ENCODE data around the gene ACTN1. TPM values are rescaled to one million over a fixed set of nuclear protein-coding genes. Genes with fewer than 3 reads are reported as not detected.

Gene ACTN1
- total and polyA plus RNA-seq, 8 donors = 24.4 to 133 (median 49.0) TPM

DNA sequence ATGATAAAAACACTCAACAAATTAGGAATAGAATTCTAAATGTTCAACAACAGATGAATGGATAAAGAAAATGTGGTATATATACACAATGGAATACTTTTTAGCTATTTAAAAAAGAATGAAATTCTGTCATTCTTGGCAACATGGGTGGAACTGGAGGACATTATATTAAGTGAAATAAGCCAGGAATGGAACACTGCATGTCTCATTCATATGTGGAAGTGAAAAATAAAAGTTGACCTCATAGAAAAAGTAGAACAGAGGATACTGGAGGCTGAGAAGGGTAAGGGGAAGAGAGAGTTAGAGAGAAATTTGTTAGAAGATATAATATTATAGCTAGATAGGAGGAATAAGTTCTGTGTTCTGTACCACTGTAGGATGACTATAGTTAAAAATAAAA is 150.4 kb downstream of the ACTN1 start:
- Histone ChIP-seq H3K27ac (no peak overlapping the region), H3K27me3 (no peaks in the 10 kb centered on the region), H3K4me1 (peaks cover 0 to 4% (median 0%) of the 10 kb centered on the region in 3 donors), H3K9me3 (no peaks in the 10 kb centered on the region), H3K36me3 (no peaks in the 10 kb centered on the region), H3K4me3 (no peak overlapping the region)
- intact Hi-C loops (cut with DNase I) = loop anchor here in 1 of 3 donors (10.0 kb wide), 1 partner anchor 904 kb away; no protein-coding TSS in a partner anchor
- no peak for DNase-seq
- no peak for FAIRE-seq
- ATAC-seq = no peak
- TF ChIP-seq, protein P1, sequence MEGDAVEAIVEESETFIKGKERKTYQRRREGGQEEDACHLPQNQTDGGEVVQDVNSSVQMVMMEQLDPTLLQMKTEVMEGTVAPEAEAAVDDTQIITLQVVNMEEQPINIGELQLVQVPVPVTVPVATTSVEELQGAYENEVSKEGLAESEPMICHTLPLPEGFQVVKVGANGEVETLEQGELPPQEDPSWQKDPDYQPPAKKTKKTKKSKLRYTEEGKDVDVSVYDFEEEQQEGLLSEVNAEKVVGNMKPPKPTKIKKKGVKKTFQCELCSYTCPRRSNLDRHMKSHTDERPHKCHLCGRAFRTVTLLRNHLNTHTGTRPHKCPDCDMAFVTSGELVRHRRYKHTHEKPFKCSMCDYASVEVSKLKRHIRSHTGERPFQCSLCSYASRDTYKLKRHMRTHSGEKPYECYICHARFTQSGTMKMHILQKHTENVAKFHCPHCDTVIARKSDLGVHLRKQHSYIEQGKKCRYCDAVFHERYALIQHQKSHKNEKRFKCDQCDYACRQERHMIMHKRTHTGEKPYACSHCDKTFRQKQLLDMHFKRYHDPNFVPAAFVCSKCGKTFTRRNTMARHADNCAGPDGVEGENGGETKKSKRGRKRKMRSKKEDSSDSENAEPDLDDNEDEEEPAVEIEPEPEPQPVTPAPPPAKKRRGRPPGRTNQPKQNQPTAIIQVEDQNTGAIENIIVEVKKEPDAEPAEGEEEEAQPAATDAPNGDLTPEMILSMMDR (IDR thresholded peaks at IDR 0.05) = no peak

DNA sequence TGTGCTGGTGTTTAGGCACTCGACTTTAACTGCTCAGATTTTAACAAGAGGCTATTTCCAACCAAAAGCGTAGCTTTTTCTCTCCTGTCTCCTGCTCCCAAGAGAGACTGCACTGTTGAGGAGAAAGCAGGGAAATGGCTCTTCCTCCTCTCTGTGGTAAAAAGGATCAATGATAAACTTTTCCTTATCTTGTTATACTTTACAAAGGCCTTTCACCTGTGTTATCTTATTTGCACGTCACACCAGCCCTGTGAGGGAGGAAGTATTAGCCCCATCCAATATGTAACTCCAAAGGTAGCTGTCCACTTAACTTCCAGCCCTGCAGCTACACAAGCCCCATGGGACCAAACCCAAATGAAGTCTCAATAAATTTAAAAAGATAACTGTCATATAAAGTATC is 153.4 kb downstream of the ACTN1 start:
- Histone ChIP-seq H3K27ac (peak overlapping the region in 1 of 4 donors; percentile 28), H3K4me1 (peaks cover 0 to 4% (median 0%) of the 10 kb centered on the region in 3 donors), H3K27me3 (no peaks in the 10 kb centered on the region), H3K4me3 (no peak overlapping the region), H3K36me3 (no peaks in the 10 kb centered on the region), H3K9me3 (no peaks in the 10 kb centered on the region)
- WGBS, 2 donors = 57 to 59% methylated on average over 3 of the region's 3 CpGs
- peak in 2 of 4 donors; percentile 8 to 12 for ATAC-seq
- no peak for DNase-seq
- TF ChIP-seq, protein P1 (IDR thresholded peaks at IDR 0.05) = no peak
- intact Hi-C loops (cut with DNase I) = loop anchor here in 1 of 3 donors (10.0 kb wide), 1 partner anchor 901 kb away; no protein-coding TSS in a partner anchor
- FAIRE-seq = no peak

DNA sequence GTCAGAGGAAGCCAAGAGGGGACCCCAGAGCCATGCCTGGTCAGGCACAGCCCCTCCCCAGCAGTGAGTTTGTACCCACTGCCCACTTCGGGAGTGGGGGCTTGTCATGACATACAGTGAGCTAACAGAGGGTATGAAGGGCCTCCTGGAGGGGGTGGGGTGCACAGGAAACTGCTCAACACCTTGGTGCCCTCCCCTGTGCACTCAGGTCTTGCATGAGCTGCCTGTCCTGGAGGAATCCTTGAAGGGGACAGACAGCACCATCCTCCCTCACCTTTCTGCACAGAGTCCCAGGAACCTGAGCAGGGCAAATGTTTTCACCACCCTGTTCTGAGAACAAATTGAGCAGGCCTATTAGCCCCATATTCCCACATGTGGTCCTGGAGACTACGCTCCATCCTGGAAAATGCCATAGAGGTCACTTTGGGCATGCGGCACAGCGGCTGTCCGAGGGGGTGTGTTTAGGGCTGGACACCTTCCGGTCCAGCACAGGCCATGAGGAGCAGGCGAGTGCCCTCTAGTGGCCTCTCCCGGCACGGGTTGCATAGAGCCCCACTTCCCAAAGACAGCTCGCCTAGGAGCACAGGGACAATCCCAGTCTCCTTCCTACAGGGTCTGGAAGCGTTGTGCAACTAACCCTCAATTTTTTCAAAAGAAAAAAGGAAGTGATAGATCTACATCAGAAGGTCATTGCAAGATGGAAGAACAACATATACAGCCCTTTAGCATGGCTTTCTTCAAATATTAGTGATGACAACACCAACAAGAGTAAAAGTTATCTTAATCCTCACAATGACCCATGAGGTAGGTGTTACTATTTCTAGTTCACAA is 154.4 kb downstream of the ACTN1 start:
- 32 to 38% methylated on average over 11 of the region's 11 CpGs for WGBS, 2 donors

DNA sequence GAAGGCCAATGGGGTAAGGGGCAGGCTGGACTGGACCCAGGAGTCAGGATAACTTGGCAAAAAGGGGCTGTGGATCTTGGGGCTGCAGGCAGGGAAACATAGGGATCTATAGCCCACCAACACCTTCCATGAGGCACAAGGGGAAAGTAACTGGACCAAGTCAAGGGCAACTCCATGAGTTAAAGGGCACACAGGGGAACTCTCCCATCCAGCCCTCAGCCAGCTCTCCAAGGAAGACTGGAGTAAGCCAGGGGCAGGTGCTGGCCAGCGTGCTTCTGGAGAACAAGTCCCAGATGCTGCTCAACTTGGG is 154.9 kb downstream of the ACTN1 start:
- 98 to 100% methylated on average over 1 of the region's 1 CpG for WGBS, 2 donors
- ATAC-seq (no peak), FAIRE-seq (no peak), DNase-seq (no peak)
- Histone ChIP-seq H3K36me3 (no peaks in the 10 kb centered on the region), H3K4me3 (no peak overlapping the region), H3K4me1 (peaks cover 0 to 4% (median 0%) of the 10 kb centered on the region in 3 donors), H3K9me3 (no peaks in the 10 kb centered on the region), H3K27ac (no peak overlapping the region), H3K27me3 (no peaks in the 10 kb centered on the region)
- intact Hi-C loops (cut with DNase I) = loop anchor here in 1 of 3 donors (10.0 kb wide), 1 partner anchor 899 kb away; no protein-coding TSS in a partner anchor
- TF ChIP-seq, protein P1 (IDR thresholded peaks at IDR 0.05) = no peak

More for the DNA sequence above, 154.4 kb downstream of the ACTN1 start:
- Histone ChIP-seq H3K36me3 (no peaks in the 10 kb centered on the region), H3K9me3 (no peaks in the 10 kb centered on the region), H3K4me1 (peaks cover 0 to 4% (median 0%) of the 10 kb centered on the region in 3 donors), H3K27me3 (no peaks in the 10 kb centered on the region), H3K4me3 (peak overlapping the region in 2 of 4 donors; percentile 8 to 22), H3K27ac (no peak overlapping the region)
- DNase-seq (peak; percentile 78 to 95 (median 90)), ATAC-seq (peak; percentile 94 to 97 (median 96)), FAIRE-seq (no peak)
- TF ChIP-seq, protein P1 (IDR thresholded peaks at IDR 0.05) = peak; percentile 69 to 87 (median 84)
- intact Hi-C loops (cut with DNase I) = loop anchor here in 1 of 3 donors (10.0 kb wide), 1 partner anchor 900 kb away; no protein-coding TSS in a partner anchor

Other genes with a start within 250 kb of the ACTN1 start
- gene ZFP36L1, start 186.2 kb downstream of the ACTN1 start, total RNA-seq = 100 to 1,000 TPM; 121 to 310 (median 212) TPM
- gene ZFP36L1, start 186.2 kb downstream of the ACTN1 start, polyA plus RNA-seq = 100 to 1,000 TPM in 1 of 2 donors, 10 to 100 TPM in 1; 63.7 to 150 TPM
- 10 to 100 TPM; 15.9 to 30.4 (median 20.6) TPM for gene DCAF5, start 173.8 kb upstream of the ACTN1 start, total RNA-seq
- 10 to 100 TPM; 18.9 to 19.9 TPM for gene DCAF5, start 173.8 kb upstream of the ACTN1 start, polyA plus RNA-seq
- gene EXD2, start 212.2 kb upstream of the ACTN1 start, total RNA-seq = 10 to 100 TPM; 16.4 to 24.5 (median 19.9) TPM
- gene EXD2, start 212.2 kb upstream of the ACTN1 start, polyA plus RNA-seq = 10 to 100 TPM in 1 of 2 donors, 1 to 10 TPM in 1; 9.5 to 14.2 TPM

Data from pancreas (tissue), 10 donors.